HepG2 (cell line): ENCODE results near the gene ABTB2. TPM values are rescaled to one million over a fixed set of nuclear protein-coding genes. Genes with fewer than 3 reads are reported as not detected.

Experiments used
- ATAC-seq: fragments of 200-7000 bp; cut with Tn5 transposase; 3 replicates; pipeline ENCODE4 v1.9.1; 2020; ENCODE audit warnings: mild to moderate bottlenecking, moderate library complexity
- BruUV-seq: library from RNA; stranded (reverse); fragments of 400-500 nt; replicated peaks from 2 replicates; lab custom pipeline; 2021; lab: Mats Ljungman, UMichigan
- CTCF ChIA-PET: fragments of 300-600 bp; formaldehyde crosslinking; extraction: SDS; loops from one replicate; lab custom pipeline; 2021; ENCODE audit warnings: low total read pairs, inconsistent platforms, low intra/inter-chr PET ratio; lab: Yijun Ruan, JAX
- POLR2A ChIA-PET: fragments of 350-600 bp; sonication (Branson Sonifier 250); formaldehyde crosslinking; loops from one replicate; lab custom pipeline; 2020; ENCODE audit warnings: antibody characterized with exemption, inconsistent platforms; lab: Yijun Ruan, JAX
- DNase-seq: peaks from one replicate; pipeline ENCODE4 v3.0.0-alpha.2; 2015; ENCODE audit warnings: low spot score
- FAIRE-seq: peaks from 3 replicates; lab custom pipeline; 2011; peaks lifted over from hg19 to GRCh38; lab: Jason Lieb, UNC
- H2AFZ ChIP-seq: one replicate; pipeline ENCODE4 v1.6.1; 2011; ENCODE audit warnings: low read length, inconsistent platforms
- H3K27ac ChIP-seq: fragments of 300-600 bp; 3 replicates; pipeline ENCODE4 v1.8.0; 2011; ENCODE audit warnings: mixed run types, mild to moderate bottlenecking, mixed read lengths, low read length, inconsistent platforms; ENCODE audit not compliant: insufficient read depth; ENCODE audit errors: extremely low read length
- H3K27me3 ChIP-seq, 2 experiments: fragments of 200-600 bp in 1 of 2; 2 replicates in 1 of 2; 3 replicates in 1 of 2; pipeline versions ENCODE4 v1.6.0 to v1.8.0; 2011; ENCODE audit warnings: low read length in 2 of 2, mild to moderate bottlenecking in 2 of 2, moderate library complexity in 2 of 2, inconsistent platforms in 1 of 2; ENCODE audit not compliant: insufficient read depth in 2 of 2, control insufficient read depth in 1 of 2
- H3K36me3 ChIP-seq, 2 experiments: fragments of 200-600 bp in 1 of 2; replicated peaks in 1 of 2; 2 replicates in 1 of 2; 3 replicates in 1 of 2; pipeline versions ENCODE4 v1.5.1 to v1.8.0; 2011; ENCODE audit warnings: low read length in 2 of 2, inconsistent platforms in 1 of 2; ENCODE audit not compliant: insufficient read depth in 2 of 2, control insufficient read depth in 1 of 2
- H3K4me1 ChIP-seq: 2 replicates; pipeline ENCODE4 v1.5.1; 2012; ENCODE audit warnings: low read length, inconsistent platforms; ENCODE audit not compliant: insufficient read depth
- H3K4me2 ChIP-seq: 2 replicates; pipeline ENCODE4 v1.6.0; 2011; ENCODE audit warnings: low read depth, low read length, inconsistent platforms
- H3K4me3 ChIP-seq, 3 experiments: fragments of 200-600 bp in 1 of 3; sonication (generic), shearing (Covaris generic) in 1 of 3; replicated peaks in 1 of 3; 2 replicates each; pipeline ENCODE4 v1.5.1; 2011 to 2016; ENCODE audit warnings: low read length in 3 of 3, inconsistent platforms in 2 of 3, low read depth in 2 of 3, mild to moderate bottlenecking in 2 of 3, control low read depth in 1 of 3, mixed read lengths in 1 of 3; ENCODE audit not compliant: insufficient read depth in 1 of 3
- H3K79me2 ChIP-seq: one replicate; pipeline ENCODE4 v1.6.1; 2011; ENCODE audit warnings: low read length, inconsistent platforms; ENCODE audit not compliant: insufficient read depth
- H3K9ac ChIP-seq: 2 replicates; pipeline ENCODE4 v1.6.0; 2011; ENCODE audit warnings: mild to moderate bottlenecking, low read depth, low read length, inconsistent platforms; ENCODE audit not compliant: insufficient read depth
- H3K9me3 ChIP-seq: 2 replicates; pipeline ENCODE4 v1.5.1; 2012; ENCODE audit warnings: mild to moderate bottlenecking, low read length
- H4K20me1 ChIP-seq: 2 replicates; pipeline ENCODE4 v1.6.0; 2011; ENCODE audit warnings: inconsistent platforms, mild to moderate bottlenecking, low read length, moderate library complexity; ENCODE audit not compliant: insufficient read depth
- CREM ChIP-seq, 2 experiments: sonication (generic) in 1 of 2; formaldehyde crosslinking in 1 of 2; IDR thresholded peaks; 2 replicates each; pipeline versions ENCODE4 v1.4.0 to v1.6.1; 2016 to 2020; ENCODE audit warnings: antibody characterized with exemption in 1 of 2, mild to moderate bottlenecking in 1 of 2, missing genetic modification reagents in 1 of 2
- HIVEP1 ChIP-seq: sonication (generic); formaldehyde crosslinking; IDR thresholded peaks from 2 replicates; pipeline ENCODE4 v1.4.0; 2020; ENCODE audit warnings: mild to moderate bottlenecking, missing genetic modification reagents
- MAF1 ChIP-seq: sonication (generic); formaldehyde crosslinking; IDR thresholded peaks from 2 replicates; pipeline ENCODE4 v1.5.0; 2020; ENCODE audit warnings: missing genetic modification reagents, borderline replicate concordance
- MEIS1 ChIP-seq: sonication (generic); formaldehyde crosslinking; IDR thresholded peaks from 2 replicates; pipeline ENCODE4 v1.9.0; 2021; ENCODE audit warnings: mild to moderate bottlenecking, missing genetic modification reagents, moderate library complexity, borderline replicate concordance
- PCBP1 ChIP-seq: fragments of 200-400 bp; formaldehyde crosslinking; IDR thresholded peaks from 2 replicates; pipeline ENCODE4 v1.6.1; 2017; ENCODE audit warnings: mild to moderate bottlenecking, low read depth, low read length, borderline replicate concordance
- RARG ChIP-seq: sonication (generic); formaldehyde crosslinking; IDR thresholded peaks from 2 replicates; pipeline ENCODE4 v1.4.0; 2020; ENCODE audit warnings: low read depth, mild to moderate bottlenecking, missing genetic modification reagents
- ZFAT ChIP-seq: sonication (generic); formaldehyde crosslinking; conservative IDR thresholded peaks from 2 replicates; pipeline ENCODE4 v1.8.1; 2023; ENCODE audit warnings: missing genetic modification reagents, inconsistent platforms
- ZIK1 ChIP-seq: sonication (generic); formaldehyde crosslinking; IDR thresholded peaks from 2 replicates; pipeline ENCODE4 v1.5.0; 2020; ENCODE audit warnings: mild to moderate bottlenecking, low read depth, missing genetic modification reagents, borderline replicate concordance
- ZNF672 ChIP-seq: sonication (generic); formaldehyde crosslinking; IDR thresholded peaks from 2 replicates; pipeline ENCODE4 v1.8.1; 2022; ENCODE audit warnings: missing genetic modification reagents
- ZNF792 ChIP-seq: IDR thresholded peaks from 2 replicates; pipeline ENCODE4 v1.6.1; 2016
- ZSCAN30 ChIP-seq: sonication (generic); formaldehyde crosslinking; IDR thresholded peaks from 2 replicates; pipeline ENCODE4 v1.5.0; 2020; ENCODE audit warnings: mild to moderate bottlenecking, missing genetic modification reagents
- WGBS: methylation state at CpG from one replicate; pipeline ENCODE4 v1.1.6; 2017; ENCODE audit warnings: low lambda C conversion rate; 5-methylcytosine and 5-hydroxymethylcytosine counted together
- in situ Hi-C: cut with HindIII; loops from 2 replicates; pipeline ENCODE4 v1.10.0; 2017; ENCODE audit warnings: low pct_unique_long_range_greater_than_20kb; ENCODE audit not compliant: extremely low pct_ligation_motif_present
- intact Hi-C: fragments of 100-400 bp; cut with micrococcal nuclease; formaldehyde crosslinking; loops from one replicate; pipeline ENCODE4 v1.10.0; 2022; ENCODE audit not compliant: unreplicated experiment
- polyA plus RNA-seq, 8 experiments: library from polyadenylated mRNA; depleted of rRNA in 3 of 8; stranded (reverse) in 7 of 8; unstranded in 1 of 8; fragments of >200 nt; fragmentation: Illumina TruSeq in 4 of 8; extraction: Trizol in 4 of 8; gene quantifications; 2 replicates each; pipeline versions ENCODE4 v1.2.1 to v1.2.3, GENCODE V29; 2011 to 2016; ENCODE audit warnings: low read depth in 4 of 8, missing spikeins in 1 of 8, mixed read lengths in 1 of 8; ENCODE audit not compliant: insufficient read depth in 1 of 8
- total RNA-seq, 5 experiments: library from RNA; depleted of rRNA; stranded (reverse); fragments of >200 nt; fragmentation: Illumina TruSeq; extraction: Trizol; gene quantifications; 2 replicates each; pipeline ENCODE4 v1.2.3, GENCODE V29; 2016; ENCODE audit warnings: low read depth in 1 of 5
- TF ChIP-seq, protein P1 (sequence below): IDR thresholded peaks from 2 replicates; pipeline ENCODE4 v1.6.1; 2016
- TF ChIP-seq, protein P2 (sequence below): sonication (generic); formaldehyde crosslinking; conservative IDR thresholded peaks from 2 replicates; pipeline ENCODE4 v1.8.0; 2022; ENCODE audit warnings: mild to moderate bottlenecking, moderate library complexity, missing genetic modification reagents
- TF ChIP-seq, protein P3 (sequence below), 2 experiments: sonication (generic) in 1 of 2; formaldehyde crosslinking in 1 of 2; IDR thresholded peaks; 2 replicates each; pipeline versions ENCODE4 v1.4.0 to v1.6.1; 2018 to 2020; ENCODE audit warnings: missing genetic modification reagents in 2 of 2, borderline replicate concordance in 1 of 2, low read depth in 1 of 2, mild to moderate bottlenecking in 1 of 2, missing biosample characterization in 1 of 2
- TF ChIP-seq, protein P4 (sequence below): sonication (generic); formaldehyde crosslinking; IDR thresholded peaks from 2 replicates; pipeline ENCODE4 v1.4.0; 2020; ENCODE audit warnings: mild to moderate bottlenecking, missing genetic modification reagents

The ABTB2 gene
- total and polyA plus RNA-seq, 2 of the 13 experiments (the other 11 are each of a cell fraction or from before 2014, with no cell fraction given): 5.1 to 15.4 TPM

DNA sequence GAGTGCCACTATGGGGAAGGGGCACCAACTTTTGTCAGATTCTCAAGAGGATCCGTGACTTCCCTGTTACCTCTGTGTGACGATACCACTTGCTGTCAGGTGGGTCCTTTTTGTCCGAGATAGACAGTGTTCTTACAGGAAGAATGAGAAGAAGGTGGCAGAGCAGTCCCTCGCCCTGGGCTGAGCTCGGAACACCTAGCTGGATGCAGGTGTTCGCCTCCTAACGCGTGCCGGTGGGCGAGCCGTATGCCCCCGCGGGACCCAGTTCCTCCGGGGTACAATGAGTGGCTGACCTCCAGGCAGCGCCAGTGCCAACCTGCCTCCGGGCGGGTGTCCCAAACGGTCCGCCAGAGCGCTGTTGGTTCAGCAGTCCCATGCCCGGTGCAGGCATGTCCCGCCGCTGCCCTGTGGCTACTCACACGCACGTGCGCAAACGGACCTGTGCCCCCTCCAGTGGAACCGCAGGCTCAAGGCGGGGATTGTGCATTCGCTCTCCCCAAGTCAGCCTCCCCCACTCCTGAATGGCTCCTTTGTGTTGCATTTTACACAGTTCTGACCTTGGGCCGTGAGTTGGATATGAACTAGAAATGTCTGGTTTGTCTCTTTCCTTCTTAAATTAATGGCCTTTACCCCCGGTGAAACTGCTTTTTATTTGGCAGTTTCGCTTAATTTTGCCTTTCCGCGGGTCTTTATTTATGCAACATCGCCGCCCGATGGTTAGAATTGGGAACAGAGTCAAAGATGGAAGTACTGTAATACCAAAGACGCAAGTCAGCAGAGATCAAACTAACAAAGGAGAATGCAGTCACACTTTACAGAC, 1.1 kb upstream of the ABTB2 start:
- Histone ChIP-seq H3K79me2 (peaks cover 34% of the 10 kb centered on the region), H2AFZ (peak overlapping the region; percentile 13), H3K9me3 (no peaks in the 10 kb centered on the region), H3K36me3 (no peaks in the 10 kb centered on the region; a peak in 1 of 5 replicates), H3K4me1 (peaks cover 55% of the 10 kb centered on the region), H3K27me3 (no peaks in the 10 kb centered on the region; a peak in 1 of 5 replicates), H4K20me1 (peaks cover 25% of the 10 kb centered on the region), H3K27ac (peak overlapping the region; percentile 83), H3K9ac (peak overlapping the region; percentile 65), H3K4me3 (peak overlapping the region; percentile 70 to 85 (median 75)), H3K4me2 (peak overlapping the region; percentile 99)
- DNase-seq (peak; percentile 83), ATAC-seq (peak; percentile 56), FAIRE-seq (peak; percentile 30)
- intact Hi-C loops (loop anchor here (1.0 to 5.0 kb wide), 6 partner anchors 42 to 362 kb away; partner anchors contain the start of gene CAT), in situ Hi-C loops (loop anchor here (5.0 to 25.0 kb wide), 3 partner anchors 182 to 1028 kb away; no protein-coding TSS in a partner anchor)
- CTCF ChIA-PET: interaction anchor here (0.5 to 3.7 kb wide), 12 partner anchors 13 to 997 kb away, joined by 3 to 169 read pairs (median 8); partner anchors contain the start of gene CAT
- WGBS: under 1% methylated on average over 12 of the region's 39 CpGs
- TSS peak; percentile 83 for BruUV-seq
- POLR2A ChIA-PET: interaction anchor here (0.6 to 3.9 kb wide), 16 partner anchors 12 to 253 kb away, joined by 3 to 81 read pairs (median 6); partner anchors contain the start of genes CAT and NAT10
- TF ChIP-seq ZNF672 (CRISPR knock-in tag) (no peak), MAF1 (peak; percentile 53; the same call in 1 of the 2 replicates), ZFAT (peak; percentile 90), CREM (IDR thresholded peaks at IDR 0.05) (no peak), CREM (CRISPR knock-in tag; IDR thresholded peaks at IDR 0.05) (no peak), ZSCAN30 (CRISPR knock-in tag) (peak; percentile 72; the same call in 1 of the 2 replicates), ZNF792 (CRISPR knock-in tag) (no peak), RARG (CRISPR knock-in tag) (no peak), ZIK1 (CRISPR knock-in tag) (0 out of 2 replicates have a peak, but pooled peaks have one; percentile 56), MEIS1 (CRISPR knock-in tag) (peak; percentile 69; the same call in 1 of the 2 replicates), PCBP1 (no peak), HIVEP1 (CRISPR knock-in tag) (peak; percentile 41; the same call in 1 of the 2 replicates)
- TF ChIP-seq, protein P1, sequence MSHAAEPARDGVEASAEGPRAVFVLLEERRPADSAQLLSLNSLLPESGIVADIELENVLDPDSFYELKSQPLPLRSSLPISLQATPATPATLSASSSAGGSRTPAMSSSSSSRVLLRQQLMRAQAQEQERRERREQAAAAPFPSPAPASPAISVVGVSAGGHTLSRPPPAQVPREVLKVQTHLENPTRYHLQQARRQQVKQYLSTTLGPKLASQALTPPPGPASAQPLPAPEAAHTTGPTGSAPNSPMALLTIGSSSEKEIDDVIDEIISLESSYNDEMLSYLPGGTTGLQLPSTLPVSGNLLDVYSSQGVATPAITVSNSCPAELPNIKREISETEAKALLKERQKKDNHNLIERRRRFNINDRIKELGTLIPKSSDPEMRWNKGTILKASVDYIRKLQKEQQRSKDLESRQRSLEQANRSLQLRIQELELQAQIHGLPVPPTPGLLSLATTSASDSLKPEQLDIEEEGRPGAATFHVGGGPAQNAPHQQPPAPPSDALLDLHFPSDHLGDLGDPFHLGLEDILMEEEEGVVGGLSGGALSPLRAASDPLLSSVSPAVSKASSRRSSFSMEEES (CRISPR knock-in tag): no peak
- TF ChIP-seq, protein P2, sequence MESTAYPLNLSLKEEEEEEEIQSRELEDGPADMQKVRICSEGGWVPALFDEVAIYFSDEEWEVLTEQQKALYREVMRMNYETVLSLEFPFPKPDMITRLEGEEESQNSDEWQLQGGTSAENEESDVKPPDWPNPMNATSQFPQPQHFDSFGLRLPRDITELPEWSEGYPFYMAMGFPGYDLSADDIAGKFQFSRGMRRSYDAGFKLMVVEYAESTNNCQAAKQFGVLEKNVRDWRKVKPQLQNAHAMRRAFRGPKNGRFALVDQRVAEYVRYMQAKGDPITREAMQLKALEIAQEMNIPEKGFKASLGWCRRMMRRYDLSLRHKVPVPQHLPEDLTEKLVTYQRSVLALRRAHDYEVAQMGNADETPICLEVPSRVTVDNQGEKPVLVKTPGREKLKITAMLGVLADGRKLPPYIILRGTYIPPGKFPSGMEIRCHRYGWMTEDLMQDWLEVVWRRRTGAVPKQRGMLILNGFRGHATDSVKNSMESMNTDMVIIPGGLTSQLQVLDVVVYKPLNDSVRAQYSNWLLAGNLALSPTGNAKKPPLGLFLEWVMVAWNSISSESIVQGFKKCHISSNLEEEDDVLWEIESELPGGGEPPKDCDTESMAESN (CRISPR knock-in tag): no peak
- TF ChIP-seq, protein P3, sequence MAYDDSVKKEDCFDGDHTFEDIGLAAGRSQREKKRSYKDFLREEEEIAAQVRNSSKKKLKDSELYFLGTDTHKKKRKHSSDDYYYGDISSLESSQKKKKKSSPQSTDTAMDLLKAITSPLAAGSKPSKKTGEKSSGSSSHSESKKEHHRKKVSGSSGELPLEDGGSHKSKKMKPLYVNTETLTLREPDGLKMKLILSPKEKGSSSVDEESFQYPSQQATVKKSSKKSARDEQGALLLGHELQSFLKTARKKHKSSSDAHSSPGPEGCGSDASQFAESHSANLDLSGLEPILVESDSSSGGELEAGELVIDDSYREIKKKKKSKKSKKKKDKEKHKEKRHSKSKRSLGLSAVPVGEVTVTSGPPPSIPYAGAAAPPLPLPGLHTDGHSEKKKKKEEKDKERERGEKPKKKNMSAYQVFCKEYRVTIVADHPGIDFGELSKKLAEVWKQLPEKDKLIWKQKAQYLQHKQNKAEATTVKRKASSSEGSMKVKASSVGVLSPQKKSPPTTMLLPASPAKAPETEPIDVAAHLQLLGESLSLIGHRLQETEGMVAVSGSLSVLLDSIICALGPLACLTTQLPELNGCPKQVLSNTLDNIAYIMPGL (CRISPR knock-in tag; IDR thresholded peaks at IDR 0.05; ENCODE audit: borderline replicate concordance in 1 of 2, low read depth in 1 of 2): peak in 1 of 2 experiments; percentile 93; a peak in 3 of 4 replicates
- TF ChIP-seq, protein P4, sequence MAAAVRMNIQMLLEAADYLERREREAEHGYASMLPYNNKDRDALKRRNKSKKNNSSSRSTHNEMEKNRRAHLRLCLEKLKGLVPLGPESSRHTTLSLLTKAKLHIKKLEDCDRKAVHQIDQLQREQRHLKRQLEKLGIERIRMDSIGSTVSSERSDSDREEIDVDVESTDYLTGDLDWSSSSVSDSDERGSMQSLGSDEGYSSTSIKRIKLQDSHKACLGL (CRISPR knock-in tag): peak; percentile 68; the same call in 1 of the 2 replicates
